Measurements from ENCODE around the gene SIGLEC12.
"Not testable (repeated sequence)": the region's sequence is repeated elsewhere in the genome, so short reads cannot be mapped to it uniquely, and the experiment has no call there.

SIGLEC12 gene

DNA sequence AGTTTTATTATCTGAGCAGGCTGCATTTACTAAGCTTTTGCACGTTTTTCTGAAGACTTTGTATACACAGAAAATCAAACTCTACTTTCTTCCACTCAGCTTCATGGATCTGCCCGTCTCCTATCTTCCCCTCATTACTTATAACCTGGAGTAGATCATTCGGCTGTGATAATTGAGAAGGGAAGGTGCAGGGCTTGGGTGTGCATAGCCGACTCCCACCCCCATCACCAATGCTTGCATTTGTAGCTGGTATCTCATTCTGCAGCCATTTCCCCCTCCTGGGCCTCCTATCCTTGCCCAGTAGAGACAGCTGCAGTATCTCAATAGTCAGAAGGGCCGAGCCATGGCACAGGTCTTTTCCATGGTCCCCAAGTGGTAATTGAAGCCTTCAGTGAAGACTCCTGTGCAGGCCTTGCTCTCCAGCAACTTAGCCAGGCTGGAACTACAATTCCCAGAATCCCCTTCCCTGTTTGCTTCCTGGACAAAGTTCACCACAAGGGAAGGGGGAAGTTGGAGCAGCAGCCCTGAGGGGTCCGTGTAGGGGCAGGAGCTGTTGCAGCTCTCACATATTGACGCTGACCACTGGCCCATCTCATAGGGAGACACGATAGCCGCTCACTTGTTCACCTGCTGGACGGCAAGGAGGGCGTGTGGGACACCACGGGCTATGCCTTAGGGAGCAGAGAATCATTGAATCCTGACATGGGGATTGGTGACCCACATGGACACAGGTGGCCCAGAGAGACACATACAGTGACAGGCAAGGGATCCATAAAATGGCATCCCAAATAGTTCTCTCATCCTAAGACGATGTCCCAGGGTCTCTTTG, 41.2 kb downstream of the SIGLEC12 start:
- DNase-seq, result no peak

GRCh38 chr19:51458899-51459505, 42.6 kb downstream of the SIGLEC12 start:
- DNase-seq, result no peak

GRCh38 chr19:51458051-51458645, 43.5 kb downstream of the SIGLEC12 start, which contains the start of gene SIGLEC8:
Gene SIGLEC8, minus strand, starts transcription at chr19:51458454. Its CDS starts 67 bp downstream, at chr19:51458387.
- no peak for DNase-seq

GRCh38 chr19:51457351-51458013, 44.1 kb downstream of the SIGLEC12 start:
- DNase-seq, result no peak

GRCh38 chr19:51456541-51457290, 44.9 kb downstream of the SIGLEC12 start:
- peak in 2 of 58 donors; percentile 9 to 36 for DNase-seq

GRCh38 chr19:51450730-51451307, 50.8 kb downstream of the SIGLEC12 start:
- DNase-seq, result no peak

GRCh38 chr19:51448411-51449016, 53.1 kb downstream of the SIGLEC12 start:
- DNase-seq, result no peak

- DNase-seq, result no peak
These were observed 53.6 kb downstream of the SIGLEC12 start for GRCh38 chr19:51448011-51448410.

- not testable (repeated sequence) for DNase-seq
These were observed 54.1 kb downstream of the SIGLEC12 start for GRCh38 chr19:51447510-51447909.

DNA sequence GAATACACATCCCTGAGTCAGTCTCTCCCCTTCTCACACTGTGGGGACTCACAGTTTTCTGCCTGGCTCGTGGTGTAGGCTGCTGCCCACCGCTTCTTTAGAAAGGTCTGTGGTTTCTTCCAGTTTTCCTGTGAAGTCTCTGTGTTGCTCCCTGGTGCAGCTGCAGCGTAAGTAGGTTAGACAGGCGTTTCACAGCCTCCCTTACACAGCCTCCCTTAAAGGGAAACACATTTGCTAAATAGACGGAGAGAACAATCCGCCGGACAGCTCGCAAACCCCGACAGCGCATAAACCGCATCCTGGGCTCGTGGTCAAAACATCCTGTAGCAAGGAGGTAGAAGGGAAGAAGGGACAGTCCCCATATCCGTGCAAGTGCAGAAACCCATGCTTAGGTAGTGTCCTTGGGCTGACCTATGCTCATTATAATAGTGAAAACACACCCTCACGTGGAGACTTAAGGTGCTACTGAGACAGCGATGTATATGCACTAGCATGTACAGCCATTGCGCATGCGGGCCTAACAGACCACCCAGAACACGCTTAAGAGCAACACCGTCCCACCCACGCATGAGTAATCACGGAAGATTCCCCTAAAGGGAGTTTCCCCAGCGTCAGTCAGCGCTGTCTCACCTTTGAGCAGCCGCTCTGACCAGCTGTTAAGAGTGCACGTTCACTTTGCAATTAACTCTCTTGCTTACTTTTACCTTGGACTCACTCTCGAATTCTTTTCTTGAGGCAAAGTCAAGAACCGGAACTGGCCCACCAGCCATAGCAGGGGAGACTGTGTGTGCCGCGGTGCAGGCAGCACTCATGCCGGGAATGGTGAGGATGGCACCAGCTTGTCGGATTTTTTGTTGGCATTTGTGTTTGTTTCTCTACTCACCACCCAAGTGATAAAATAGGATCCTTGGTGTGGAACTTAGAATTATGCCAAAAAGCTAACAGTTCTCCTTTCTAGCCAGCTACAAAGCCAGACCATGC, 59.9 kb downstream of the SIGLEC12 start:
- no peak for DNase-seq

Measured in anterior cingulate cortex (tissue), 58 donors.